Lower leg skin (tissue), 4 donors: Measurements from ENCODE around the gene KCNIP4. TPM values are rescaled to one million over a fixed set of nuclear protein-coding genes. Genes with fewer than 3 reads are reported as not detected.

Source experiments
- DNase-seq, 2 donors: peaks; one replicate each; pipeline ENCODE4 v3.0.0-alpha.2; 2019; ENCODE audit warnings: low spot score in 2 of 2
- H3K4me3 ChIP-seq: fragments of 200-600 bp; sonication (generic); 2 replicates; pipeline ENCODE4 v1.5.1; 2017; ENCODE audit warnings: mild to moderate bottlenecking, low read depth; ENCODE audit not compliant: poor library complexity, severe bottlenecking
- CTCF ChIP-seq, 3 donors: fragments of 450-650 bp; IDR thresholded peaks; one replicate each; pipeline ENCODE4 v1.5.1; 2016; ENCODE audit warnings: antibody characterized with exemption in 3 of 3, mild to moderate bottlenecking in 3 of 3, moderate library complexity in 2 of 3
- POLR2A ChIP-seq, 2 donors: fragments of 450-650 bp; IDR thresholded peaks; one replicate each; pipeline ENCODE4 v1.6.1; 2016 to 2017; ENCODE audit warnings: antibody characterized with exemption in 2 of 2, mild to moderate bottlenecking in 1 of 2, moderate library complexity in 1 of 2
- WGBS, 2 donors: methylation state at CpG; one replicate each; pipeline ENCODE4 v1.1.5; 2018; 5-methylcytosine and 5-hydroxymethylcytosine counted together
- intact Hi-C: fragments of 100-400 bp; cut with DNase I; formaldehyde crosslinking; loops from one replicate; pipeline ENCODE4 v1.15.0; 2023; ENCODE audit warnings: low total_unique reads
- total RNA-seq, 4 donors: library from RNA; depleted of rRNA; stranded (reverse); fragments of >200 nt; gene quantifications; one replicate each; pipeline ENCODE4 v1.1.0, GENCODE V29; 2016

Gene KCNIP4
- total RNA-seq, 4 donors from 2014 or later: not detected

- DNase-seq: no peak
- intact Hi-C loops: no loop called here
- TF ChIP-seq POLR2A (IDR thresholded peaks at IDR 0.05) (no peak), CTCF (IDR thresholded peaks at IDR 0.05) (no peak)
- no peak overlapping the region for H3K4me3 ChIP-seq
Observed at GRCh38 chr4:21752616-21753015, 196.0 kb downstream of the KCNIP4 start.

- TF ChIP-seq CTCF (IDR thresholded peaks at IDR 0.05): no peak
- no peak for TF ChIP-seq POLR2A (IDR thresholded peaks at IDR 0.05)
- DNase-seq: no peak
- no peak overlapping the region for H3K4me3 ChIP-seq
- WGBS, 2 donors: 72 to 77% methylated on average over 3 of the region's 3 CpGs
- intact Hi-C loops: no loop called here
Observed at GRCh38 chr4:21749924-21750323, 198.6 kb downstream of the KCNIP4 start.

GRCh38 chr4:21749412-21749811, 199.2 kb downstream of the KCNIP4 start:
- intact Hi-C loops: no loop called here
- no peak for TF ChIP-seq POLR2A (IDR thresholded peaks at IDR 0.05)
- no peak overlapping the region for H3K4me3 ChIP-seq
- WGBS, 2 donors: 86 to 87% methylated on average over 4 of the region's 4 CpGs
- no peak for DNase-seq

GRCh38 chr4:21744046-21744445, 204.5 kb downstream of the KCNIP4 start:
- H3K4me3 ChIP-seq: no peak overlapping the region
- TF ChIP-seq CTCF (IDR thresholded peaks at IDR 0.05) (no peak), POLR2A (IDR thresholded peaks at IDR 0.05) (no peak)
- DNase-seq: no peak
- intact Hi-C loops: no loop called here

- 80 to 85% methylated on average over 2 of the region's 2 CpGs for WGBS, 2 donors
- no peak overlapping the region for H3K4me3 ChIP-seq
- TF ChIP-seq CTCF (IDR thresholded peaks at IDR 0.05): no peak
- TF ChIP-seq POLR2A (IDR thresholded peaks at IDR 0.05): no peak
- intact Hi-C loops: no loop called here
- DNase-seq: no peak
Observed at GRCh38 chr4:21742326-21742725, 206.2 kb downstream of the KCNIP4 start.

- WGBS, 2 donors: 84 to 89% methylated on average over 4 of the region's 4 CpGs
- DNase-seq: no peak
- TF ChIP-seq CTCF (IDR thresholded peaks at IDR 0.05): no peak
- H3K4me3 ChIP-seq: no peak overlapping the region
- intact Hi-C loops: no loop called here
Observed at GRCh38 chr4:21738821-21739220, 209.8 kb downstream of the KCNIP4 start.
